ENCODE data around the gene C18orf32. TPM values are rescaled to one million over a fixed set of nuclear protein-coding genes. Genes with fewer than 3 reads are reported as not detected.

The C18orf32 gene
- total RNA-seq, 4 donors from 2014 or later: 10.0 to 50.2 (median 28.1) TPM

DNA sequence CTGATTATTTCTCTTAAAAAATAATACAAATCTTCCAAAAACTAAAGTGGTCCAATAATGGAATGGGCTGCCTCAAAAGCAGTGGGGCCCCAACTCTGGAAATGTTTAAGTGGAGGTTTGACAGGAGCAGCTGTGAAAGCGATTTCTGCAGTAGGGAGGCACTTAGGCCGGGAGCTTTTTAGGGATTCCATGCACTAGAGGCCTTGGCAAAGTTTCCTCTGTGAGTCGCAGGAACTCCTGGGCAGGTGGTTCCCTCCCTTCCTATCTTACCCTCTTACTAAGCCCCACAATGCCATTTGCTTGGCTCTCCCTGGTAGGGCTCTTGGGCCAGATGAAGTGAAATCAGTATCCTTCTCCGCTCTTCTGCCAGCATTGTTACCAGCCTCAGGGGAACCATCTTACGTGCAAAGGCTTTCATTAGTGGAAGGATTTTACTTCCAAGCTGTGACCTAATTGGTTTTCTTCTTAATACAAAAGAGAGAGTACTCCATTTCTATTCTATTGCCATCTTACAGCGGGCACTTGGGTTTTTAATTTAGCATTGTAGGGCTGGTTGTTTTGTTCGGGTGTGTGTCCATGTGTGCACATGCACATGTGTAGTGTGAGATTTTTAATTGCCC, 34.3 kb upstream of the C18orf32 start:
- DNase-seq: no peak
- Histone ChIP-seq H3K27ac (no peak overlapping the region), H3K27me3 (no peaks in the 10 kb centered on the region), H3K4me1 (no peaks in the 10 kb centered on the region), H3K4me3 (no peak overlapping the region), H3K9me3 (no peaks in the 10 kb centered on the region), H3K36me3 (no peaks in the 10 kb centered on the region)
- 82% methylated on average over 7 of the region's 7 CpGs; no CpG with 5 or more reads in 1 of the 2 donors for WGBS, 2 donors (ENCODE audit: low coverage in 1 of 2)
- TF ChIP-seq, protein P1, sequence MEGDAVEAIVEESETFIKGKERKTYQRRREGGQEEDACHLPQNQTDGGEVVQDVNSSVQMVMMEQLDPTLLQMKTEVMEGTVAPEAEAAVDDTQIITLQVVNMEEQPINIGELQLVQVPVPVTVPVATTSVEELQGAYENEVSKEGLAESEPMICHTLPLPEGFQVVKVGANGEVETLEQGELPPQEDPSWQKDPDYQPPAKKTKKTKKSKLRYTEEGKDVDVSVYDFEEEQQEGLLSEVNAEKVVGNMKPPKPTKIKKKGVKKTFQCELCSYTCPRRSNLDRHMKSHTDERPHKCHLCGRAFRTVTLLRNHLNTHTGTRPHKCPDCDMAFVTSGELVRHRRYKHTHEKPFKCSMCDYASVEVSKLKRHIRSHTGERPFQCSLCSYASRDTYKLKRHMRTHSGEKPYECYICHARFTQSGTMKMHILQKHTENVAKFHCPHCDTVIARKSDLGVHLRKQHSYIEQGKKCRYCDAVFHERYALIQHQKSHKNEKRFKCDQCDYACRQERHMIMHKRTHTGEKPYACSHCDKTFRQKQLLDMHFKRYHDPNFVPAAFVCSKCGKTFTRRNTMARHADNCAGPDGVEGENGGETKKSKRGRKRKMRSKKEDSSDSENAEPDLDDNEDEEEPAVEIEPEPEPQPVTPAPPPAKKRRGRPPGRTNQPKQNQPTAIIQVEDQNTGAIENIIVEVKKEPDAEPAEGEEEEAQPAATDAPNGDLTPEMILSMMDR (IDR thresholded peaks at IDR 0.05): no peak
- no peak for TF ChIP-seq POLR2AphosphoS5 (IDR thresholded peaks at IDR 0.05)
- no peak for TF ChIP-seq POLR2A (IDR thresholded peaks at IDR 0.05)
- in situ Hi-C loops (cut with MboI; ENCODE audit: low pct_ligation_motif_present in 1 of 4, low pct_unique_long_range_greater_than_20kb in 1 of 4, low sequenced_read_pairs in 3 of 4): loop anchor here in 1 of 4 donors (25.0 kb wide), 1 partner anchor 341 kb away; no protein-coding TSS in a partner anchor
- intact Hi-C loops (cut with DNase I; ENCODE audit: low total_unique reads): no loop called here

DNA sequence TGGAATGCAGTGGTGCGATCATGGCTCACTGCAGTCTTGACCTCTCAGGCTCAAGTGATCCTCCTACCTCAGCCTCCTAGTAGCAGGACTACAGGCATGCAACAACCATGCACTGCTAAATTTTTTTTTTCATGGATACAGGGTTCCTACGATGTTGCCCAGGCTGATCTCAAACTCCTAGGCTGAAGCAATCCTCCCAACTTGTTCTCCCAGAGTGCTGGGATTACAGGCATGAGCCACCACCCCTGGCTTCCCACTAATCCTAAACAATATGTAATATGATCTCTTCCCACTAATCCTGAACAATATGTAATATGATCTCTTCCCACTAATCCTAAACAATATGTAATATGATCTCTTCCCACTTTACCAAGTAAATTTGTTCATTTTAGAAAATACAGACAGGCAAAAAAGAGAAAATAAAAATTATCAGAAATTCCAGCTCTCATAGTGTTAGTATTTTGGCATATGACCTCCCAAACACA, 33.7 kb upstream of the C18orf32 start:
- in situ Hi-C loops (cut with MboI; ENCODE audit: low pct_ligation_motif_present in 1 of 4, low pct_unique_long_range_greater_than_20kb in 1 of 4, low sequenced_read_pairs in 3 of 4) (loop anchor here in 1 of 4 donors (25.0 kb wide), 1 partner anchor 342 kb away; no protein-coding TSS in a partner anchor), intact Hi-C loops (cut with DNase I; ENCODE audit: low total_unique reads) (no loop called here)
- Histone ChIP-seq H3K36me3 (no peaks in the 10 kb centered on the region), H3K27me3 (no peaks in the 10 kb centered on the region), H3K27ac (no peak overlapping the region), H3K4me3 (no peak overlapping the region), H3K9me3 (no peaks in the 10 kb centered on the region), H3K4me1 (no peaks in the 10 kb centered on the region)
- 77 to 100% methylated on average over 1 to 2 of the region's 2 CpGs for WGBS, 2 donors (ENCODE audit: low coverage in 1 of 2)
- TF ChIP-seq POLR2AphosphoS5 (IDR thresholded peaks at IDR 0.05) (no peak), POLR2A (IDR thresholded peaks at IDR 0.05) (no peak), EP300 (IDR thresholded peaks at IDR 0.05; ENCODE audit: low read depth) (no peak)
- TF ChIP-seq, protein P1 (IDR thresholded peaks at IDR 0.05): no peak
- DNase-seq: no peak

DNA sequence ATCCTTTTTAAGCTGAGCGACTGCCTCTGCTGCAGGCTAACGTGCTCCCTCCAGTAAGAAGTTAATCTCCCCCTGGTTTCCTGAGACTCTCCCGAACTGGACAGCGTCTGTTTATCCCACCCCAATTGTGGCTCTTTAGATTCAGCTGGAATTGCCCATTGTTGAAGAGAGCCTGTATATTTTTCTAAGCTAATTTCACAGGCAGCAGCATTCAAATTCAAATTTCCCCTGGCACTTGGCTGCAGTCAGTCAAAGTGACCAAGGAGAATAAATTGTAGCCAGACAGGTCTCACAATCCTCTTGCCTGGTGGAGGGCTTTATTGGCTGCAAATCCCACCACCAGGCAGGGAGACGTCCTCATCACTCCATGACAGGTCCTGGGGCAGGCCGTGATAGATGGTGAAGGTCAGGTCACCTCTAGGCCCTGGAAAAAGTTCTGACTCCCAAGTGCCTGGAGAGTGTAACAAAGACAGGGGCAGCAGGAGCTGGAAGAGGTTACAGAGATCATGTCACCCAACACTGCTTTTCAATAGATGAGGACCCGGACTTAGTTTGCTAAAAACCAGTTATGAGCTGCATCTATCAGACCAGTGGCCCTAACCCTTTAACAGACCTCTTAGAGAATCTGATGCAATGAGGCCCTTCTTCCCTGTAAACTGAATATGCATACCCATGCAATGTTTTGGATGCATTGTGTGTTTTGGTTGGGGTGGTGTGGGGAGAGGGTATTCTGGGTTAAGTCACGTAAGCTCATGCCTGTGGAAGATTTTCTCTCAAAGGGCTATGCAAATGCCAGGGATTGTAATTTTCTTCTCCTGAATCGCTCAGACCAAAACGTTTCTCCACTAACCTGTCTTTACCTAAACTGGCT, 32.3 kb upstream of the C18orf32 start:
- 86 to 87% methylated on average over 8 to 10 of the region's 10 CpGs for WGBS, 2 donors (ENCODE audit: low coverage in 1 of 2)
- no peak for DNase-seq
- in situ Hi-C loops (cut with MboI; ENCODE audit: low pct_ligation_motif_present in 1 of 4, low pct_unique_long_range_greater_than_20kb in 1 of 4, low sequenced_read_pairs in 3 of 4) (loop anchor here in 2 of 4 donors (10.0 to 25.0 kb wide), 2 partner anchors 335 to 343 kb away; no protein-coding TSS in a partner anchor), intact Hi-C loops (cut with DNase I; ENCODE audit: low total_unique reads) (no loop called here)
- Histone ChIP-seq H3K9me3 (no peaks in the 10 kb centered on the region), H3K4me1 (peaks cover 0 to 6% (median 3%) of the 10 kb centered on the region in 4 donors), H3K36me3 (no peaks in the 10 kb centered on the region), H3K27me3 (no peaks in the 10 kb centered on the region), H3K27ac (no peak overlapping the region), H3K4me3 (no peak overlapping the region)
- TF ChIP-seq POLR2A (IDR thresholded peaks at IDR 0.05) (no peak), EP300 (IDR thresholded peaks at IDR 0.05; ENCODE audit: low read depth) (no peak), POLR2AphosphoS5 (IDR thresholded peaks at IDR 0.05) (no peak)
- TF ChIP-seq, protein P1 (IDR thresholded peaks at IDR 0.05): no peak

DNA sequence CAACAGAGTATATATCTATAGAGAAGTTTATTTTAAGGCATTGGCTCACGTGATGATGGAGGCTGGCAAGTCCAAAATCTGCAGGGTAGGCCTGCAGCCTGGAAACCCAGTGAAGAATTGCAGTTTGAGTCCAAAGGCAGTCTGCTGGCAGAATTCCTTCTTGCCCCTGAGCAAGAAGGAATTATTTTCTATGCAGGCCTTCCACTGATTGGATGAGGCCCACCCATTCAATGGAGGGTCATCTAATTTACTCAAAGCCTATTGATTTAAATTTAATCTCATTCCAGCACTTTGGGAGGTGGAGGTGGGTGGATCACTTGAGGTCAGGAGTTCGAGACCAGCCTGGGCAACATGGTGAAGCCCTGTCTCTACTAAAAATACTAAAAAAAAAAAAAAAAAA, 30.4 kb upstream of the C18orf32 start:
- Histone ChIP-seq H3K36me3 (no peaks in the 10 kb centered on the region), H3K9me3 (no peaks in the 10 kb centered on the region), H3K27ac (no peak overlapping the region), H3K4me3 (no peak overlapping the region), H3K27me3 (no peaks in the 10 kb centered on the region), H3K4me1 (peaks cover 0 to 6% (median 3%) of the 10 kb centered on the region in 4 donors)
- in situ Hi-C loops (cut with MboI; ENCODE audit: low pct_ligation_motif_present in 1 of 4, low pct_unique_long_range_greater_than_20kb in 1 of 4, low sequenced_read_pairs in 3 of 4): loop anchor here in 2 of 4 donors (10.0 to 25.0 kb wide), 2 partner anchors 337 to 345 kb away; no protein-coding TSS in a partner anchor
- 72% methylated on average over 2 of the region's 2 CpGs; no CpG with 5 or more reads in 1 of the 2 donors for WGBS, 2 donors (ENCODE audit: low coverage in 1 of 2)
- TF ChIP-seq POLR2A (IDR thresholded peaks at IDR 0.05) (no peak), EP300 (IDR thresholded peaks at IDR 0.05; ENCODE audit: low read depth) (no peak), POLR2AphosphoS5 (IDR thresholded peaks at IDR 0.05) (no peak)
- TF ChIP-seq, protein P1 (IDR thresholded peaks at IDR 0.05): no peak
- intact Hi-C loops (cut with DNase I; ENCODE audit: low total_unique reads): no loop called here
- no peak for DNase-seq

Measured in transverse colon (tissue), 4 donors.